GM13977 (cell line): ENCODE data around the gene GIT2.

Experiments used
- DNase-seq: peaks from one replicate; pipeline ENCODE4 v3.0.0; 2012; ENCODE audit warnings: low spot score
- CTCF ChIP-seq: IDR thresholded peaks from 2 replicates; pipeline ENCODE4 v1.5.1; 2012; ENCODE audit warnings: mild to moderate bottlenecking, control low read depth; ENCODE audit not compliant: insufficient read depth; ENCODE audit errors: extremely low read depth, missing control alignments
- in situ Hi-C: fragments of 300-500 bp; cut with MboI; formaldehyde crosslinking; loops from one replicate; pipeline ENCODE4 v1.12.0; 2022; ENCODE audit warnings: low sequenced_read_pairs, low pct_unique_long_range_greater_than_20kb, mixed read lengths, inconsistent platforms; ENCODE audit not compliant: unreplicated experiment

The GIT2 gene

GRCh38 chr12:109983432-109984142, 12.6 kb downstream of the GIT2 start:
- in situ Hi-C loops, result no loop called here
- no peak for DNase-seq
- no peak for TF ChIP-seq CTCF

- in situ Hi-C loops, result no loop called here
- TF ChIP-seq CTCF, result no peak
- no peak for DNase-seq
These were observed 14.0 kb downstream of the GIT2 start for GRCh38 chr12:109982210-109982609.

- no peak for TF ChIP-seq CTCF
- in situ Hi-C loops, result no loop called here
These were observed 14.9 kb downstream of the GIT2 start for GRCh38 chr12:109981311-109981710.

GRCh38 chr12:109972821-109973220, 23.3 kb downstream of the GIT2 start:
- in situ Hi-C loops, result no loop called here
- no peak for DNase-seq
- no peak for TF ChIP-seq CTCF

More at GRCh38 chr12:109981311-109981710, 14.9 kb downstream of the GIT2 start:
- DNase-seq, result no peak

- TF ChIP-seq CTCF, result no peak
- no peak for DNase-seq
- in situ Hi-C loops, result no loop called here
These were observed 27.4 kb downstream of the GIT2 start for GRCh38 chr12:109968801-109969200.

- in situ Hi-C loops, result no loop called here
- TF ChIP-seq CTCF, result no peak
- DNase-seq, result no peak
These were observed 28.1 kb downstream of the GIT2 start for GRCh38 chr12:109968032-109968420.
